GM23338 (cell line): Measurements from ENCODE around the gene COA7. TPM values are rescaled to one million over a fixed set of nuclear protein-coding genes. Genes with fewer than 3 reads are reported as not detected.

Experiments used
- ATAC-seq: fragments of 200-7000 bp; cut with Tn5 transposase; 3 replicates; pipeline ENCODE4 v1.9.1; 2020
- DNase-seq: peaks from one replicate; pipeline ENCODE4 v3.0.0-alpha.2; 2015; ENCODE audit warnings: low spot score
- H2AFZ ChIP-seq: fragments of 200-600 bp; sonication (generic); 2 replicates; pipeline ENCODE4 v1.8.0; 2016; ENCODE audit warnings: antibody characterized with exemption, mild to moderate bottlenecking, moderate library complexity
- H3F3A ChIP-seq: fragments of 200-600 bp; sonication (generic); replicated peaks from 2 replicates; pipeline ENCODE4 v1.8.0; 2017; ENCODE audit warnings: antibody characterized with exemption, mixed run types, low read depth
- H3K27ac ChIP-seq: fragments of 200-600 bp; sonication (generic); 2 replicates; pipeline ENCODE4 v1.6.1; 2016; ENCODE audit warnings: low read depth
- H3K27me3 ChIP-seq: fragments of 200-600 bp; sonication (generic); 2 replicates; pipeline ENCODE4 v1.8.0; 2016; ENCODE audit warnings: mild to moderate bottlenecking, mixed run types, moderate library complexity; ENCODE audit not compliant: insufficient read depth
- H3K36me3 ChIP-seq: fragments of 200-600 bp; sonication (generic); 2 replicates; pipeline ENCODE4 v1.8.0; 2016; ENCODE audit warnings: mild to moderate bottlenecking; ENCODE audit not compliant: insufficient read depth
- H3K4me1 ChIP-seq: fragments of 200-600 bp; sonication (generic); 2 replicates; pipeline ENCODE4 v1.8.0; 2016; ENCODE audit warnings: mild to moderate bottlenecking, moderate library complexity; ENCODE audit not compliant: insufficient read depth
- H3K4me2 ChIP-seq: fragments of 200-600 bp; sonication (generic); 2 replicates; pipeline ENCODE4 v1.7.1; 2017; ENCODE audit warnings: mixed run types
- H3K4me3 ChIP-seq: fragments of 200-600 bp; sonication (generic); 2 replicates; pipeline ENCODE4 v1.6.1; 2016; ENCODE audit warnings: mixed run types
- H3K79me2 ChIP-seq: fragments of 200-600 bp; sonication (generic); replicated peaks from 2 replicates; pipeline ENCODE4 v1.8.0; 2017; ENCODE audit warnings: mild to moderate bottlenecking; ENCODE audit not compliant: insufficient read depth
- H3K9me2 ChIP-seq: fragments of 200-600 bp; sonication (generic); 2 replicates; pipeline ENCODE4 v1.8.0; 2017; ENCODE audit not compliant: insufficient read depth
- H4K20me1 ChIP-seq: fragments of 200-600 bp; sonication (generic); replicated peaks from 2 replicates; pipeline ENCODE4 v1.8.0; 2017; ENCODE audit warnings: mild to moderate bottlenecking; ENCODE audit not compliant: insufficient read depth
- H3K27ac Mint-ChIP-seq: 2 replicates; pipeline ENCODE4 v1.8.0; 2020; ENCODE audit warnings: inconsistent platforms, mild to moderate bottlenecking, moderate library complexity, mixed read lengths
- H3K27me3 Mint-ChIP-seq: 3 replicates; pipeline ENCODE4 v1.8.0; 2022; ENCODE audit warnings: low read depth, mild to moderate bottlenecking, moderate library complexity, mixed read lengths, inconsistent platforms; ENCODE audit not compliant: insufficient read depth, poor library complexity
- H3K36me3 Mint-ChIP-seq: 3 replicates; pipeline ENCODE4 v1.8.0; 2021; ENCODE audit warnings: low read depth, mild to moderate bottlenecking, inconsistent platforms, moderate library complexity, mixed read lengths
- H3K4me1 Mint-ChIP-seq: 3 replicates; pipeline ENCODE4 v1.8.0; 2020; ENCODE audit warnings: mild to moderate bottlenecking, inconsistent platforms, mixed read lengths
- H3K4me3 Mint-ChIP-seq: 3 replicates; pipeline ENCODE4 v1.8.0; 2021; ENCODE audit warnings: moderate library complexity, mild to moderate bottlenecking, inconsistent platforms, mixed read lengths
- H3K9me3 Mint-ChIP-seq: 3 replicates; pipeline ENCODE4 v1.8.0; 2020; ENCODE audit warnings: moderate library complexity, mild to moderate bottlenecking, inconsistent platforms, mixed read lengths
- NANOG ChIP-seq: IDR thresholded peaks from 2 replicates; pipeline ENCODE4 v1.6.1; 2016; ENCODE audit warnings: antibody characterized with exemption, borderline replicate concordance
- POLR2AphosphoS5 ChIP-seq: IDR thresholded peaks from 2 replicates; pipeline ENCODE4 v1.6.1; 2016; ENCODE audit warnings: antibody characterized with exemption, low read depth
- polyA plus RNA-seq: library from polyadenylated mRNA; unstranded; fragments of >200 nt; fragmentation: Nextera tagmentation; extraction: Ambion mirVana; gene quantifications from 2 replicates; pipeline ENCODE4 v1.2.1, GENCODE V29; 2016
- total RNA-seq: library from RNA; depleted of rRNA; stranded (reverse); fragments of >200 nt; shearing (Covaris generic); gene quantifications from 2 replicates; pipeline ENCODE4 v1.2.3, GENCODE V29; 2014
- TF ChIP-seq, protein P1 (sequence below): IDR thresholded peaks from one replicate; pipeline ENCODE4 v1.6.1; 2018; ENCODE audit warnings: antibody characterized with exemption; ENCODE audit not compliant: unreplicated experiment

The COA7 gene
- total and polyA plus RNA-seq, 2 experiments from 2014 or later, result 19.7 to 27.5 TPM

DNA sequence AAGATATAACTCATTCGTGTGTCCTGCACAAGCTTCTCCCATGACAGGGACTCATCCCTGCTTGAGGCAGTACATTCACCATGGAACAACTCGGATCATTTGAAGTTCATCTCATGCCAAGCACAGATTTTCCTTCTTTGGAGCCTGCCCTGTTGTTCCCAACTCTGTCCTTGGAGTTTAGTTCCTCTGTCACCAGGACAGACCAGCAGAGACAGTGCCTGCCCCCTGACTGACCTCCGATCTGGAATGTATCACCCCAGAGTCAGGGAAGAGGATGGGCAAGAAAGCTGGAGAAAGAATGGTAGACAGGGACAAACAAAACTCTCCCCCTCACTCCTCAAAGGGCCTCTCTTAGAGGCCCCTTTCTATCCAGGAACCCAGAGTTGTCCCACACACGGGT, 60.2 kb downstream of the COA7 start:
- no peaks in the 10 kb centered on the region for H3K36me3 ChIP-seq
- DNase-seq (no peak), ATAC-seq (no peak)
- TF ChIP-seq POLR2AphosphoS5 (no peak), NANOG (no peak)
- TF ChIP-seq, protein P1, sequence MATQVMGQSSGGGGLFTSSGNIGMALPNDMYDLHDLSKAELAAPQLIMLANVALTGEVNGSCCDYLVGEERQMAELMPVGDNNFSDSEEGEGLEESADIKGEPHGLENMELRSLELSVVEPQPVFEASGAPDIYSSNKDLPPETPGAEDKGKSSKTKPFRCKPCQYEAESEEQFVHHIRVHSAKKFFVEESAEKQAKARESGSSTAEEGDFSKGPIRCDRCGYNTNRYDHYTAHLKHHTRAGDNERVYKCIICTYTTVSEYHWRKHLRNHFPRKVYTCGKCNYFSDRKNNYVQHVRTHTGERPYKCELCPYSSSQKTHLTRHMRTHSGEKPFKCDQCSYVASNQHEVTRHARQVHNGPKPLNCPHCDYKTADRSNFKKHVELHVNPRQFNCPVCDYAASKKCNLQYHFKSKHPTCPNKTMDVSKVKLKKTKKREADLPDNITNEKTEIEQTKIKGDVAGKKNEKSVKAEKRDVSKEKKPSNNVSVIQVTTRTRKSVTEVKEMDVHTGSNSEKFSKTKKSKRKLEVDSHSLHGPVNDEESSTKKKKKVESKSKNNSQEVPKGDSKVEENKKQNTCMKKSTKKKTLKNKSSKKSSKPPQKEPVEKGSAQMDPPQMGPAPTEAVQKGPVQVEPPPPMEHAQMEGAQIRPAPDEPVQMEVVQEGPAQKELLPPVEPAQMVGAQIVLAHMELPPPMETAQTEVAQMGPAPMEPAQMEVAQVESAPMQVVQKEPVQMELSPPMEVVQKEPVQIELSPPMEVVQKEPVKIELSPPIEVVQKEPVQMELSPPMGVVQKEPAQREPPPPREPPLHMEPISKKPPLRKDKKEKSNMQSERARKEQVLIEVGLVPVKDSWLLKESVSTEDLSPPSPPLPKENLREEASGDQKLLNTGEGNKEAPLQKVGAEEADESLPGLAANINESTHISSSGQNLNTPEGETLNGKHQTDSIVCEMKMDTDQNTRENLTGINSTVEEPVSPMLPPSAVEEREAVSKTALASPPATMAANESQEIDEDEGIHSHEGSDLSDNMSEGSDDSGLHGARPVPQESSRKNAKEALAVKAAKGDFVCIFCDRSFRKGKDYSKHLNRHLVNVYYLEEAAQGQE, result no peak
- H3K9me2 ChIP-seq, result no peaks in the 10 kb centered on the region
- Mint-ChIP-seq H3K27ac (no peak overlapping the region), H3K27me3 (peaks cover 25% of the 10 kb centered on the region), H3K4me3 (no peak overlapping the region), H3K4me1 (peaks cover 6% of the 10 kb centered on the region), H3K9me3 (peaks cover 10% of the 10 kb centered on the region; the same call in 2 of the 3 replicates), H3K36me3 (no peaks in the 10 kb centered on the region; the same call in 1 of the 3 replicates)
- H3K4me1 ChIP-seq, result peaks cover 7% of the 10 kb centered on the region; the same call in 1 of the 2 replicates
- H3F3A ChIP-seq, result no peaks in the 10 kb centered on the region
- H2AFZ ChIP-seq, result peak overlapping the region; percentile 43; the same call in 1 of the 2 replicates
- no peak overlapping the region for H3K27ac ChIP-seq
- no peak overlapping the region for H3K4me2 ChIP-seq
- no peaks in the 10 kb centered on the region for H3K79me2 ChIP-seq
- no peak overlapping the region for H3K4me3 ChIP-seq
- peaks cover 24% of the 10 kb centered on the region for H3K27me3 ChIP-seq
- H4K20me1 ChIP-seq, result no peaks in the 10 kb centered on the region

DNA sequence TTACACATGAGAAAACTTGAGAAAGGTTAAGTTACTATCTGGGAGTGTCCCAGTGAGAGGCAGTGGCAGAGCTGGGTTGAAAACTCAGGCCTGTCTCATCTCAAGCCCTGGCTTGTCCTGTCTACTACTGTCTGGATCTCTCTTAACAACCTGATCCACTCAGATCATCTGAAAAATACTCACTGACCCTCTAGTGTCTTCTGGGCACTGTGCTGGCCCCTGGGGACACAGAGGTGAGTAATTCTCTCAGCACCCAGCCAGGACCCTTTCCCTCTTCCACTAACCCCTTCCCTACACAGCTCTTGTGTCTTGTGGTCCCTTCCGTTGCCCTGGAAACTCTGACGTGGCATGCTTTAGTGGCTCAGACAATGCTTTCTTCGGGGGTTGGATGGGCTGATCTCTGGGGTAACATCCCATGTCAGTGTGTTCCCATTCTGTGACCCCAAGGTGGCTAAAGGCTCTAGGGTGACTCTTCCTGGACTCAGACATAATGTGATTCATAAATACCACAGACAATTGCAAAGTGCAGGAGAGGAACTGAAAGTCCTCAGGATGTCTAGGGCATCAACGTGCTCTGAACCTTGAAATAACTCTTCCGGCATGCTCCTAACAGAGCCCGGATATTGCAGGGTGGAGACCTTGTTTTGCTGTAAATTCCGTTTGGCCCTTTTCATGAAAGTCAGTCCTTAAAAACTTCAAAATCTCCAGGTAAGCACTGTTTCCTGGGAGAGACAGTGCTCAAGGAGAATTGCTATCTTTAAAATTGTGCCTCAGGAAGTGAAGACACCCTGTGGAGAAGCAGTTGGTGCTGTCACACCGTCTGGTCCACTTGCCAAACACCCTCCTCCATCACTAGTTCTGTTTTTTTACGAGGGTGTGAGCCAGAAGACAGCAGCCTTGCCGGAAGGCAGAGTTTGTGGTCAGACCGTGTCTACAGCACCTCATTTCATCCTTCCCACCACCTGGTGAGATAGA, 61.1 kb downstream of the COA7 start:
- no peak for ATAC-seq
- no peak overlapping the region for H3K27ac ChIP-seq
- Mint-ChIP-seq H3K4me3 (no peak overlapping the region), H3K27ac (no peak overlapping the region), H3K27me3 (peaks cover 32% of the 10 kb centered on the region), H3K4me1 (peaks cover 8% of the 10 kb centered on the region), H3K9me3 (peaks cover 10% of the 10 kb centered on the region; the same call in 2 of the 3 replicates), H3K36me3 (no peaks in the 10 kb centered on the region; the same call in 1 of the 3 replicates)
- no peak for DNase-seq
- no peaks in the 10 kb centered on the region; the same call in 1 of the 2 replicates for H3K36me3 ChIP-seq
- no peaks in the 10 kb centered on the region for H4K20me1 ChIP-seq
- peaks cover 33% of the 10 kb centered on the region for H3K27me3 ChIP-seq
- H3K4me1 ChIP-seq, result peaks cover 13% of the 10 kb centered on the region; the same call in 1 of the 2 replicates
- H3K9me2 ChIP-seq, result no peaks in the 10 kb centered on the region
- H3K4me3 ChIP-seq, result no peak overlapping the region
- TF ChIP-seq NANOG, result no peak
- 0 out of 2 replicates have a peak, but pooled peaks cover 4% of the 10 kb centered on the region for H3F3A ChIP-seq
- no peak overlapping the region for H2AFZ ChIP-seq
- H3K4me2 ChIP-seq, result no peak overlapping the region
- no peaks in the 10 kb centered on the region for H3K79me2 ChIP-seq
